ENCODE data around the gene TTLL7. TPM values are rescaled to one million over a fixed set of nuclear protein-coding genes. Genes with fewer than 3 reads are reported as not detected.

Gene TTLL7
- total and polyA plus RNA-seq, 9 of the 15 experiments (the other 6 are each of a cell fraction or from before 2014, with no cell fraction given) = 0.63 to 2.6 (median 1.7) TPM

- DNase-seq (ENCODE audit: extremely low read depth in 1 of 4, low spot score in 3 of 4) = no peak
- TF ChIP-seq ZNF354B (CRISPR knock-in tag; IDR thresholded peaks at IDR 0.05) = no peak
- TF ChIP-seq ZNF444 (CRISPR knock-in tag; IDR thresholded peaks at IDR 0.05) = no peak
- no peak for TF ChIP-seq HOXB6 (CRISPR knock-in tag; IDR thresholded peaks at IDR 0.05; ENCODE audit: borderline replicate concordance)
- no peak for TF ChIP-seq ZNF511 (CRISPR knock-in tag; IDR thresholded peaks at IDR 0.05)
- no peak for TF ChIP-seq ATF3 (IDR thresholded peaks at IDR 0.05)
- no peak for TF ChIP-seq ATF3 (CRISPR knock-in tag; conservative IDR thresholded peaks at IDR 0.05)
- TF ChIP-seq HEY1 (CRISPR knock-in tag; IDR thresholded peaks at IDR 0.05; ENCODE audit: borderline replicate concordance) = no peak
- no peak for TF ChIP-seq MTA1 (IDR thresholded peaks at IDR 0.05; ENCODE audit: borderline replicate concordance)
- TF ChIP-seq ZNF785 (CRISPR knock-in tag; IDR thresholded peaks at IDR 0.05) = no peak
- no peak for TF ChIP-seq ARID1B (IDR thresholded peaks at IDR 0.05)
- TF ChIP-seq CHD2 (IDR thresholded peaks at IDR 0.05; ENCODE audit: low read depth, low read length) = no peak
- TF ChIP-seq FOXP4 (CRISPR knock-in tag; IDR thresholded peaks at IDR 0.05; ENCODE audit: borderline replicate concordance) = no peak
- no peak for TF ChIP-seq PHF8 (IDR thresholded peaks at IDR 0.05; ENCODE audit: borderline replicate concordance, low read length)
- TF ChIP-seq POLR2AphosphoS5 (IDR thresholded peaks at IDR 0.05; ENCODE audit: control insufficient read depth, insufficient read depth, low read depth, low read length) = no peak
- TF ChIP-seq MBD1 (CRISPR knock-in tag; IDR thresholded peaks at IDR 0.05) = no peak
- no peak for TF ChIP-seq SNAPC5 (CRISPR knock-in tag; IDR thresholded peaks at IDR 0.05)
- no peak for TF ChIP-seq CBX3 (IDR thresholded peaks at IDR 0.05; ENCODE audit: borderline replicate concordance in 1 of 2, low read length in 2 of 2)
- no peak for TF ChIP-seq GTF2A2 (tag; IDR thresholded peaks at IDR 0.05)
These were observed 133.9 kb downstream of the TTLL7 start for GRCh38 chr1:83864991-83865390.

More at GRCh38 chr1:83864991-83865390, 133.9 kb downstream of the TTLL7 start:
- no peak for FAIRE-seq
- no peaks in the 10 kb centered on the region for H3K27me3 ChIP-seq (ENCODE audit: control insufficient read depth in 2 of 2, insufficient read depth in 2 of 2, low read length in 2 of 2)
- ChIA-PET CTCF (ENCODE audit: low intra/inter-chr PET ratio) (no interaction called here), POLR2A (interaction anchor here (0.6 kb wide), 1 partner anchor 287 kb away, joined by 3 read pairs; no protein-coding TSS in a partner anchor)
- H3K4me1 ChIP-seq (replicated peaks in 1 of 2; ENCODE audit: control insufficient read depth in 2 of 2, insufficient read depth in 2 of 2, low read length in 2 of 2) = peaks cover 0 to 9% of the 10 kb centered on the region in 2 experiments; a peak in 1 of 5 replicates
- no peaks in the 10 kb centered on the region for H3K36me3 ChIP-seq (ENCODE audit: control insufficient read depth, insufficient read depth, low read length)
- BruUV-seq (replicated peaks) = no TSS peak
- no peak overlapping the region for H3K27ac ChIP-seq (ENCODE audit: extremely low read depth, low read depth, low read length)
- no peaks in the 10 kb centered on the region for H3K9me3 ChIP-seq (replicated peaks; ENCODE audit: control insufficient read depth, insufficient read depth, low read depth, low read length)
- no peaks in the 10 kb centered on the region for H4K20me1 ChIP-seq (replicated peaks; ENCODE audit: control insufficient read depth, insufficient read depth, low read length)
- no peak overlapping the region for H3K4me2 ChIP-seq (ENCODE audit: insufficient read depth, low read length)
- intact Hi-C loops (cut with micrococcal nuclease) = no loop called here
- in situ Hi-C loops (cut with MboI) = no loop called here
- no peak for ATAC-seq
- 9% methylated on average over 2 of the region's 2 CpGs for whole genome bisulfite sequencing (ENCODE audit: insufficient coverage, low coverage, missing lambda C conversion rate)
- H3K4me3 ChIP-seq = no peak overlapping the region
- no peak overlapping the region for H2AFZ ChIP-seq (ENCODE audit: low read depth, low read length)
- H3K9ac ChIP-seq (ENCODE audit: insufficient read depth in 1 of 2, low read depth in 2 of 2, low read length in 2 of 2) = no peak overlapping the region
- no peaks in the 10 kb centered on the region for H3K9me1 ChIP-seq (ENCODE audit: control insufficient read depth, insufficient read depth, low read length)
- no peaks in the 10 kb centered on the region for H3K79me2 ChIP-seq (ENCODE audit: control insufficient read depth, insufficient read depth, low read length)
